Liver (tissue), 9 donors: Measurements from ENCODE around the gene BCAS1. TPM values are rescaled to one million over a fixed set of nuclear protein-coding genes. Genes with fewer than 3 reads are reported as not detected.

Experiments used
- DNase-seq: peaks from one replicate; pipeline ENCODE4 v3.0.0-alpha.2; 2017; ENCODE audit warnings: low spot score
- H3K27ac ChIP-seq, 2 donors: one replicate each; pipeline ENCODE4 v1.7.0; 2013; ENCODE audit warnings: inconsistent platforms in 2 of 2, low read length in 2 of 2, control low read depth in 1 of 2, low read depth in 1 of 2, mild to moderate bottlenecking in 1 of 2
- H3K27me3 ChIP-seq, 4 donors: one replicate each; pipeline versions ENCODE4 v1.6.1 to v1.7.0; 2013; ENCODE audit warnings: low read length in 3 of 4, inconsistent platforms in 1 of 4, mild to moderate bottlenecking in 1 of 4, moderate library complexity in 1 of 4; ENCODE audit not compliant: control insufficient read depth in 4 of 4, insufficient read depth in 4 of 4
- H3K36me3 ChIP-seq, 4 donors: one replicate each; pipeline versions ENCODE4 v1.6.1 to v1.7.0; 2013; ENCODE audit warnings: low read length in 3 of 4, mild to moderate bottlenecking in 3 of 4, low read depth in 1 of 4, moderate library complexity in 1 of 4; ENCODE audit not compliant: control insufficient read depth in 4 of 4, insufficient read depth in 3 of 4
- H3K4me1 ChIP-seq, 4 donors: one replicate each; pipeline versions ENCODE4 v1.6.1 to v1.7.0; 2013; ENCODE audit warnings: low read length in 3 of 4, mild to moderate bottlenecking in 3 of 4, moderate library complexity in 1 of 4; ENCODE audit not compliant: control insufficient read depth in 4 of 4, insufficient read depth in 4 of 4
- H3K4me3 ChIP-seq, 3 donors: one replicate each; pipeline versions ENCODE4 v1.6.1 to v1.7.0; 2013; ENCODE audit warnings: low read length in 3 of 3, control low read depth in 1 of 3, low read depth in 1 of 3, mild to moderate bottlenecking in 1 of 3
- H3K9ac ChIP-seq, 2 donors: one replicate each; pipeline ENCODE4 v1.7.0; 2013; ENCODE audit warnings: low read length in 2 of 2, mild to moderate bottlenecking in 2 of 2, moderate library complexity in 2 of 2, control low read depth in 1 of 2, low read depth in 1 of 2
- H3K9me3 ChIP-seq, 4 donors: one replicate each; pipeline versions ENCODE4 v1.6.1 to v1.7.0; 2013; ENCODE audit warnings: low read length in 3 of 4; ENCODE audit not compliant: control insufficient read depth in 4 of 4
- EGR1 ChIP-seq, 2 donors: IDR thresholded peaks; 2 replicates each; pipeline ENCODE4 v1.6.1; 2016 to 2018; ENCODE audit warnings: antibody characterized with exemption in 2 of 2, low read depth in 2 of 2
- FOXA1 ChIP-seq: IDR thresholded peaks from 2 replicates; pipeline ENCODE4 v1.6.1; 2016; ENCODE audit warnings: antibody characterized with exemption
- GABPA ChIP-seq, 2 donors: IDR thresholded peaks in 1 of 2; conservative IDR thresholded peaks in 1 of 2; 2 replicates each; pipeline ENCODE4 v1.6.1; 2016; ENCODE audit warnings: antibody characterized with exemption in 2 of 2, mild to moderate bottlenecking in 1 of 2, moderate library complexity in 1 of 2
- HNF4A ChIP-seq, 2 donors: conservative IDR thresholded peaks; 2 replicates each; pipeline ENCODE4 v1.6.1; 2016; ENCODE audit warnings: antibody characterized with exemption in 2 of 2, mild to moderate bottlenecking in 2 of 2
- HNF4G ChIP-seq: IDR thresholded peaks from 2 replicates; pipeline ENCODE4 v1.6.1; 2016; ENCODE audit warnings: antibody characterized with exemption
- NR2F2 ChIP-seq: IDR thresholded peaks from 2 replicates; pipeline ENCODE4 v1.6.1; 2016; ENCODE audit warnings: antibody characterized with exemption
- RAD21 ChIP-seq, 2 donors: IDR thresholded peaks; 2 replicates each; pipeline ENCODE4 v1.6.1; 2016; ENCODE audit warnings: antibody characterized with exemption in 2 of 2, mild to moderate bottlenecking in 2 of 2
- REST ChIP-seq: IDR thresholded peaks from 2 replicates; pipeline ENCODE4 v1.6.1; 2016; ENCODE audit warnings: antibody characterized with exemption, mild to moderate bottlenecking
- RXRA ChIP-seq, 2 donors: IDR thresholded peaks; 2 replicates each; pipeline ENCODE4 v1.6.1; 2017 to 2018; ENCODE audit warnings: antibody characterized with exemption in 2 of 2, mild to moderate bottlenecking in 1 of 2
- SP1 ChIP-seq: IDR thresholded peaks from 2 replicates; pipeline ENCODE4 v1.6.1; 2018; ENCODE audit warnings: antibody characterized with exemption, mild to moderate bottlenecking
- TAF1 ChIP-seq: conservative IDR thresholded peaks from 2 replicates; pipeline ENCODE4 v1.6.1; 2016; ENCODE audit warnings: antibody characterized with exemption, mild to moderate bottlenecking
- ZBTB33 ChIP-seq: IDR thresholded peaks from 2 replicates; pipeline ENCODE4 v1.6.1; 2016; ENCODE audit warnings: antibody characterized with exemption
- WGBS: extraction: QIAGEN DNeasy Blood & Tissue Kit; methylation state at CpG from one replicate; pipeline ENCODE4 v1.1.7; 2013; 5-methylcytosine and 5-hydroxymethylcytosine counted together
- polyA plus RNA-seq, 2 donors: library from polyadenylated mRNA; stranded (reverse) in 1 of 2; unstranded in 1 of 2; fragments of 200-250 nt in 1 of 2; fragments of >200 nt in 1 of 2; fragmentation: Nextera tagmentation in 1 of 2; extraction: Ambion mirVana in 1 of 2; gene quantifications; one replicate each; pipeline versions ENCODE4 v1.2.1 to v1.2.3, GENCODE V29; 2013 to 2015
- total RNA-seq, 2 donors: library from RNA; depleted of rRNA; stranded (reverse); fragments of >200 nt; gene quantifications; one replicate each; pipeline ENCODE4 v1.2.3, GENCODE V29; 2014
- TF ChIP-seq, protein P1 (sequence below): IDR thresholded peaks from 2 replicates; pipeline ENCODE4 v1.6.1; 2016; ENCODE audit warnings: antibody characterized with exemption
- TF ChIP-seq, protein P2 (sequence below): fragments of 150-350 bp; IDR thresholded peaks from 2 replicates; pipeline ENCODE4 v1.5.1; 2017; ENCODE audit warnings: improper control_type of control experiment, low read depth, low read length; ENCODE audit not compliant: missing input control
- donor health status: healthy.
- donor health status: healthy.
- donor health status: healthy.
- donor health status: healthy.
- donor health status: healthy.

The BCAS1 gene
- total and polyA plus RNA-seq, 4 donors = under 0.01 to 0.93 (median 0.04) TPM

- Histone ChIP-seq H3K4me3 (no peak overlapping the region), H3K9ac (no peak overlapping the region), H3K27me3 (no peaks in the 10 kb centered on the region), H3K27ac (peak overlapping the region; percentile 13 to 43), H3K9me3 (no peaks in the 10 kb centered on the region), H3K36me3 (no peaks in the 10 kb centered on the region), H3K4me1 (peaks cover 0 to 2% (median 0%) of the 10 kb centered on the region in 4 donors)
- no peak for DNase-seq
- 65% methylated on average over 9 of the region's 9 CpGs for WGBS
- TF ChIP-seq SP1 (no peak), TAF1 (no peak), NR2F2 (peak; percentile 30)
Measured at GRCh38 chr20:53897884-53898555, 172.4 kb downstream of the BCAS1 start.

GRCh38 chr20:53896647-53897046 is 173.7 kb downstream of the BCAS1 start:
- Histone ChIP-seq H3K9me3 (no peaks in the 10 kb centered on the region), H3K4me1 (peaks cover 0 to 1% (median 0%) of the 10 kb centered on the region in 4 donors)

More at GRCh38 chr20:53896647-53897046, 173.7 kb downstream of the BCAS1 start:
- Histone ChIP-seq H3K27me3 (no peaks in the 10 kb centered on the region), H3K9ac (no peak overlapping the region), H3K4me3 (no peak overlapping the region), H3K27ac (no peak overlapping the region), H3K36me3 (no peaks in the 10 kb centered on the region)
- no peak for DNase-seq
- no peak for TF ChIP-seq NR2F2
- TF ChIP-seq ZBTB33 = no peak
- TF ChIP-seq, protein P1, sequence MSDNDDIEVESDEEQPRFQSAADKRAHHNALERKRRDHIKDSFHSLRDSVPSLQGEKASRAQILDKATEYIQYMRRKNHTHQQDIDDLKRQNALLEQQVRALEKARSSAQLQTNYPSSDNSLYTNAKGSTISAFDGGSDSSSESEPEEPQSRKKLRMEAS = no peak
- TF ChIP-seq GABPA (IDR thresholded peaks at IDR 0.05 in 1 of 2, conservative IDR thresholded peaks at IDR 0.05 in 1 of 2) = no peak
- TF ChIP-seq EGR1 (IDR thresholded peaks at IDR 0.05; ENCODE audit: low read depth in 2 of 2) = no peak
- TF ChIP-seq, protein P2, sequence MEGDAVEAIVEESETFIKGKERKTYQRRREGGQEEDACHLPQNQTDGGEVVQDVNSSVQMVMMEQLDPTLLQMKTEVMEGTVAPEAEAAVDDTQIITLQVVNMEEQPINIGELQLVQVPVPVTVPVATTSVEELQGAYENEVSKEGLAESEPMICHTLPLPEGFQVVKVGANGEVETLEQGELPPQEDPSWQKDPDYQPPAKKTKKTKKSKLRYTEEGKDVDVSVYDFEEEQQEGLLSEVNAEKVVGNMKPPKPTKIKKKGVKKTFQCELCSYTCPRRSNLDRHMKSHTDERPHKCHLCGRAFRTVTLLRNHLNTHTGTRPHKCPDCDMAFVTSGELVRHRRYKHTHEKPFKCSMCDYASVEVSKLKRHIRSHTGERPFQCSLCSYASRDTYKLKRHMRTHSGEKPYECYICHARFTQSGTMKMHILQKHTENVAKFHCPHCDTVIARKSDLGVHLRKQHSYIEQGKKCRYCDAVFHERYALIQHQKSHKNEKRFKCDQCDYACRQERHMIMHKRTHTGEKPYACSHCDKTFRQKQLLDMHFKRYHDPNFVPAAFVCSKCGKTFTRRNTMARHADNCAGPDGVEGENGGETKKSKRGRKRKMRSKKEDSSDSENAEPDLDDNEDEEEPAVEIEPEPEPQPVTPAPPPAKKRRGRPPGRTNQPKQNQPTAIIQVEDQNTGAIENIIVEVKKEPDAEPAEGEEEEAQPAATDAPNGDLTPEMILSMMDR = no peak
- TF ChIP-seq HNF4A (conservative IDR thresholded peaks at IDR 0.05) = no peak
- no peak for TF ChIP-seq FOXA1
- TF ChIP-seq HNF4G = no peak
- TF ChIP-seq REST = no peak
- no peak for TF ChIP-seq RXRA (IDR thresholded peaks at IDR 0.05)
- no peak for TF ChIP-seq RAD21 (IDR thresholded peaks at IDR 0.05)
- 90% methylated on average over 4 of the region's 4 CpGs for WGBS
